Smooth muscle cell (in vitro differentiated cells): ENCODE measurements around the gene PCCB. TPM values are rescaled to one million over a fixed set of nuclear protein-coding genes. Genes with fewer than 3 reads are reported as not detected.

ENCODE experiments used
- DNase-seq: peaks from one replicate; lab custom pipeline; 2025; ENCODE audit not compliant: unreplicated experiment; lab: John Stamatoyannopoulos, UW
- H2AFZ ChIP-seq: fragments of 200-600 bp; sonication (generic); 2 replicates; pipeline ENCODE4 v1.6.0; 2016; ENCODE audit warnings: antibody characterized with exemption, low read depth, mild to moderate bottlenecking
- H3F3A ChIP-seq: fragments of 200-600 bp; sonication (generic); 2 replicates; pipeline ENCODE4 v1.6.0; 2017; ENCODE audit warnings: antibody characterized with exemption, low read depth
- H3K27ac ChIP-seq: fragments of 200-600 bp; sonication (generic); 2 replicates; pipeline ENCODE4 v1.5.1; 2016; ENCODE audit warnings: low read depth, mild to moderate bottlenecking
- H3K27me3 ChIP-seq: fragments of 200-600 bp; sonication (generic); 2 replicates; pipeline ENCODE4 v1.6.1; 2016; ENCODE audit warnings: low read depth, mild to moderate bottlenecking
- H3K36me3 ChIP-seq: fragments of 200-600 bp; sonication (generic); 2 replicates; pipeline ENCODE4 v1.5.1; 2016; ENCODE audit warnings: low read depth
- H3K4me1 ChIP-seq: fragments of 200-600 bp; sonication (generic); 2 replicates; pipeline ENCODE4 v1.5.1; 2016; ENCODE audit warnings: low read depth
- H3K4me2 ChIP-seq: fragments of 200-600 bp; sonication (generic); 2 replicates; pipeline ENCODE4 v1.6.0; 2016; ENCODE audit warnings: mild to moderate bottlenecking
- H3K4me3 ChIP-seq: fragments of 200-600 bp; sonication (generic); 2 replicates; pipeline ENCODE4 v1.5.1; 2016; ENCODE audit warnings: mild to moderate bottlenecking
- H3K79me2 ChIP-seq: fragments of 200-600 bp; sonication (generic); 2 replicates; pipeline ENCODE4 v1.6.0; 2016; ENCODE audit warnings: low read depth, mild to moderate bottlenecking
- H3K9ac ChIP-seq: fragments of 200-600 bp; sonication (generic); 2 replicates; pipeline ENCODE4 v1.6.0; 2016; ENCODE audit warnings: low read depth
- H3K9me3 ChIP-seq: fragments of 200-600 bp; sonication (generic); replicated peaks from 2 replicates; pipeline ENCODE4 v1.5.1; 2016; ENCODE audit warnings: low read depth
- H4K20me1 ChIP-seq: fragments of 200-600 bp; sonication (generic); 2 replicates; pipeline ENCODE4 v1.6.0; 2016; ENCODE audit warnings: low read depth
- CTCF ChIP-seq: fragments of 200-600 bp; sonication (generic); IDR thresholded peaks from 2 replicates; pipeline ENCODE4 v1.5.1; 2017; ENCODE audit warnings: borderline replicate concordance, mild to moderate bottlenecking, antibody characterized with exemption; ENCODE audit not compliant: insufficient read depth, poor library complexity, severe bottlenecking
- WGBS: methylation state at CpG from one replicate; pipeline ENCODE4 v1.1.7; 2016; ENCODE audit warnings: low lambda C conversion rate; 5-methylcytosine and 5-hydroxymethylcytosine counted together
- polyA plus RNA-seq: library from polyadenylated mRNA; unstranded; fragments of >200 nt; fragmentation: Nextera tagmentation; extraction: Ambion mirVana; gene quantifications from 2 replicates; pipeline ENCODE4 v1.2.1, GENCODE V29; 2016
- total RNA-seq: library from RNA; depleted of rRNA; stranded (reverse); fragments of >200 nt; gene quantifications from 2 replicates; pipeline ENCODE4 v1.2.3, GENCODE V29; 2014

The PCCB gene
- total and polyA plus RNA-seq, 2 experiments from 2014 or later, result 17.6 to 27.7 TPM

GRCh38 chr3:136245691-136246090 is 4.4 kb upstream of the PCCB start:
- Histone ChIP-seq H3K4me1 (no peaks in the 10 kb centered on the region), H3K4me3 (no peak overlapping the region), H2AFZ (no peak overlapping the region), H3K9ac (no peak overlapping the region), H3F3A (no peaks in the 10 kb centered on the region), H3K9me3 (no peaks in the 10 kb centered on the region), H3K4me2 (no peak overlapping the region), H4K20me1 (no peaks in the 10 kb centered on the region), H3K36me3 (no peaks in the 10 kb centered on the region), H3K27ac (no peak overlapping the region), H3K27me3 (no peaks in the 10 kb centered on the region), H3K79me2 (no peaks in the 10 kb centered on the region)
- no peak for TF ChIP-seq CTCF
- 90% methylated on average over 3 of the region's 3 CpGs for WGBS
- no peak for DNase-seq

- no peak overlapping the region for H3K4me3 ChIP-seq
- 30% methylated on average over 1 of the region's 1 CpG for WGBS
- H2AFZ ChIP-seq, result no peak overlapping the region
- no peak overlapping the region for H3K4me2 ChIP-seq
- H3F3A ChIP-seq, result no peaks in the 10 kb centered on the region
- H3K27me3 ChIP-seq, result no peaks in the 10 kb centered on the region
- no peaks in the 10 kb centered on the region for H3K36me3 ChIP-seq
- H3K4me1 ChIP-seq, result no peaks in the 10 kb centered on the region
- no peak for DNase-seq
- no peak for TF ChIP-seq CTCF
- peaks cover 6% of the 10 kb centered on the region for H3K79me2 ChIP-seq
- no peaks in the 10 kb centered on the region for H4K20me1 ChIP-seq
- H3K9me3 ChIP-seq, result no peaks in the 10 kb centered on the region
- H3K27ac ChIP-seq, result no peak overlapping the region
- H3K9ac ChIP-seq, result no peak overlapping the region
Measured at GRCh38 chr3:136247436-136247835, 2.7 kb upstream of the PCCB start.

- Histone ChIP-seq H3F3A (no peaks in the 10 kb centered on the region), H3K27ac (no peak overlapping the region), H3K36me3 (no peaks in the 10 kb centered on the region), H3K4me3 (no peak overlapping the region), H3K79me2 (peaks cover 6% of the 10 kb centered on the region), H3K4me2 (no peak overlapping the region), H3K9ac (no peak overlapping the region), H4K20me1 (no peaks in the 10 kb centered on the region), H3K27me3 (no peaks in the 10 kb centered on the region), H2AFZ (peak overlapping the region; percentile 49), H3K4me1 (no peaks in the 10 kb centered on the region), H3K9me3 (no peaks in the 10 kb centered on the region)
- DNase-seq, result no peak
- WGBS, result 94% methylated on average over 4 of the region's 4 CpGs
- no peak for TF ChIP-seq CTCF
Measured at GRCh38 chr3:136247855-136248590, 2.1 kb upstream of the PCCB start.

- Histone ChIP-seq H3K27ac (no peak overlapping the region), H3K36me3 (no peaks in the 10 kb centered on the region), H4K20me1 (no peaks in the 10 kb centered on the region), H3F3A (no peaks in the 10 kb centered on the region), H3K27me3 (no peaks in the 10 kb centered on the region), H3K79me2 (peaks cover 13% of the 10 kb centered on the region), H3K4me3 (no peak overlapping the region), H3K4me1 (no peaks in the 10 kb centered on the region), H3K4me2 (no peak overlapping the region), H3K9me3 (no peaks in the 10 kb centered on the region), H3K9ac (no peak overlapping the region), H2AFZ (peak overlapping the region; percentile 49)
- no peak for DNase-seq
- WGBS, result 91% methylated on average over 3 of the region's 3 CpGs
- no peak for TF ChIP-seq CTCF
Measured at GRCh38 chr3:136249091-136249490, 1.0 kb upstream of the PCCB start.
